IMR-90 (cell line): ENCODE measurements around the gene HSH2D. TPM values are rescaled to one million over a fixed set of nuclear protein-coding genes. Genes with fewer than 3 reads are reported as not detected.

Experiments used
- ATAC-seq: fragments of 200-7000 bp; cut with Tn5 transposase; 2 replicates; pipeline ENCODE4 v1.9.1; 2020; ENCODE audit warnings: low read depth, mild to moderate bottlenecking, moderate library complexity
- BruUV-seq: library from RNA; stranded (reverse); fragments of 400-500 nt; replicated peaks from 2 replicates; lab custom pipeline; 2021; lab: Mats Ljungman, UMichigan
- CTCF ChIA-PET: fragments of 300-600 bp; formaldehyde crosslinking; extraction: SDS; loops from one replicate; lab custom pipeline; 2021; ENCODE audit warnings: antibody characterized with exemption; lab: Yijun Ruan, JAX
- POLR2A ChIA-PET: fragments of 300-600 bp; sonication (Branson Sonifier 250); formaldehyde crosslinking; loops from one replicate; lab custom pipeline; 2022; ENCODE audit warnings: antibody characterized with exemption; ENCODE audit not compliant: unreplicated experiment; lab: Charles Lee
- DNase-seq: peaks from one replicate; pipeline ENCODE4 v3.0.0; 2013
- H2AFZ ChIP-seq: replicated peaks from 2 replicates; pipeline ENCODE3; 2013; ENCODE audit warnings: low read length, mild to moderate bottlenecking; ENCODE audit not compliant: poor library complexity
- H2AK5ac ChIP-seq: 2 replicates; pipeline ENCODE4 v1.6.1; 2013; ENCODE audit warnings: low read depth, low read length, inconsistent platforms
- H2AK9ac ChIP-seq: replicated peaks from 2 replicates; pipeline ENCODE3; 2013; ENCODE audit warnings: mild to moderate bottlenecking, low read depth, low read length, moderate library complexity; ENCODE audit not compliant: poor library complexity
- H2BK120ac ChIP-seq: 2 replicates; pipeline ENCODE4 v1.6.1; 2013; ENCODE audit warnings: low read depth, low read length, inconsistent platforms
- H2BK15ac ChIP-seq: 3 replicates; pipeline ENCODE4 v1.6.1; 2013; ENCODE audit warnings: low read depth, low read length, inconsistent platforms
- H2BK20ac ChIP-seq: 2 replicates; pipeline ENCODE4 v1.6.1; 2013; ENCODE audit warnings: low read depth, mild to moderate bottlenecking, inconsistent platforms, low read length, moderate library complexity
- H2BK5ac ChIP-seq: 2 replicates; pipeline ENCODE4 v1.6.1; 2013; ENCODE audit warnings: mild to moderate bottlenecking, low read depth, low read length, inconsistent platforms; ENCODE audit not compliant: poor library complexity, severe bottlenecking
- H3K14ac ChIP-seq: replicated peaks from 2 replicates; pipeline ENCODE4 v1.6.1; 2013; ENCODE audit warnings: low read depth, low read length, inconsistent platforms
- H3K18ac ChIP-seq: 2 replicates; pipeline ENCODE4 v1.6.1; 2013; ENCODE audit warnings: low read depth, low read length, control low read depth
- H3K23ac ChIP-seq: 2 replicates; pipeline ENCODE4 v1.6.1; 2013; ENCODE audit warnings: low read depth, low read length, inconsistent platforms
- H3K27ac ChIP-seq: 2 replicates; pipeline ENCODE4 v1.5.1; 2013; ENCODE audit warnings: mild to moderate bottlenecking, control low read depth, low read length; ENCODE audit not compliant: insufficient read depth
- H3K27me3 ChIP-seq: 2 replicates; pipeline ENCODE4 v1.6.1; 2013; ENCODE audit warnings: low read length; ENCODE audit not compliant: control insufficient read depth, insufficient read depth
- H3K36me3 ChIP-seq: 2 replicates; pipeline ENCODE4 v1.6.1; 2013; ENCODE audit warnings: low read length, mixed read lengths; ENCODE audit not compliant: control insufficient read depth, insufficient read depth
- H3K4ac ChIP-seq: 2 replicates; pipeline ENCODE4 v1.6.1; 2013; ENCODE audit warnings: low read depth, low read length, inconsistent platforms
- H3K4me1 ChIP-seq: 2 replicates; pipeline ENCODE4 v1.6.1; 2013; ENCODE audit warnings: low read length, mixed read lengths; ENCODE audit not compliant: control insufficient read depth, insufficient read depth
- H3K4me2 ChIP-seq: 2 replicates; pipeline ENCODE4 v1.6.1; 2013; ENCODE audit warnings: low read depth, mild to moderate bottlenecking, control low read depth, low read length, moderate library complexity
- H3K4me3 ChIP-seq: 2 replicates; pipeline ENCODE4 v1.5.1; 2013; ENCODE audit warnings: low read depth, mild to moderate bottlenecking, control low read depth, low read length, moderate library complexity; ENCODE audit not compliant: insufficient read depth
- H3K56ac ChIP-seq: 2 replicates; pipeline ENCODE4 v1.6.1; 2013; ENCODE audit warnings: low read length, inconsistent platforms; ENCODE audit not compliant: insufficient read depth; ENCODE audit errors: extremely low read depth
- H3K79me1 ChIP-seq, 2 experiments: 2 replicates each; pipeline ENCODE4 v1.6.1; 2013; ENCODE audit warnings: low read length in 2 of 2, inconsistent platforms in 1 of 2, low read depth in 1 of 2
- H3K9ac ChIP-seq: 2 replicates; pipeline ENCODE4 v1.6.1; 2013; ENCODE audit warnings: low read depth, low read length, control low read depth
- H3K9me1 ChIP-seq: 2 replicates; pipeline ENCODE4 v1.6.1; 2013; ENCODE audit warnings: low read length, inconsistent platforms; ENCODE audit not compliant: insufficient read depth
- H3K9me3 ChIP-seq: 2 replicates; pipeline ENCODE4 v1.6.1; 2013; ENCODE audit warnings: low read length; ENCODE audit not compliant: control insufficient read depth, insufficient read depth
- H4K20me1 ChIP-seq: 2 replicates; pipeline ENCODE4 v1.6.1; 2013; ENCODE audit warnings: low read length, inconsistent platforms; ENCODE audit not compliant: insufficient read depth
- H4K5ac ChIP-seq: 2 replicates; pipeline ENCODE4 v1.6.1; 2013; ENCODE audit warnings: mild to moderate bottlenecking, low read depth, low read length, control low read depth
- H4K8ac ChIP-seq, 2 experiments: 2 replicates each; pipeline ENCODE4 v1.6.1; 2013; ENCODE audit warnings: low read depth in 2 of 2, low read length in 2 of 2, control low read depth in 1 of 2, inconsistent platforms in 1 of 2
- H4K91ac ChIP-seq: 2 replicates; pipeline ENCODE4 v1.6.1; 2013; ENCODE audit warnings: low read depth, low read length, inconsistent platforms; ENCODE audit not compliant: insufficient read depth
- CHD1 ChIP-seq: IDR thresholded peaks from 2 replicates; pipeline ENCODE4 v1.6.1; 2012; ENCODE audit warnings: low read depth, low read length, improper control_type of control experiment
- CTCF ChIP-seq: conservative IDR thresholded peaks from 2 replicates; pipeline ENCODE4 v1.5.1; 2012; ENCODE audit warnings: mild to moderate bottlenecking, low read depth, low read length, improper control_type of control experiment
- MAFK ChIP-seq: IDR thresholded peaks from 2 replicates; pipeline ENCODE4 v1.6.1; 2012; ENCODE audit warnings: low read depth, low read length, improper control_type of control experiment
- MAZ ChIP-seq: IDR thresholded peaks from 2 replicates; pipeline ENCODE4 v1.6.1; 2012; ENCODE audit warnings: low read depth, mild to moderate bottlenecking, low read length, improper control_type of control experiment, moderate library complexity, borderline replicate concordance
- MXI1 ChIP-seq: IDR thresholded peaks from 2 replicates; pipeline ENCODE4 v1.6.1; 2012; ENCODE audit warnings: low read depth, mild to moderate bottlenecking, low read length, moderate library complexity, borderline replicate concordance
- POLR2A ChIP-seq: IDR thresholded peaks from 2 replicates; pipeline ENCODE4 v1.6.1; 2012; ENCODE audit warnings: mild to moderate bottlenecking, low read depth, low read length
- RFX5 ChIP-seq: IDR thresholded peaks from 2 replicates; pipeline ENCODE4 v1.8.0; 2012; ENCODE audit warnings: low read depth, mild to moderate bottlenecking, low read length, moderate library complexity
- WGBS, 2 experiments: methylation state at CpG; one replicate each; pipeline versions ENCODE4 v1.1.5 to v1.1.7; 2013; ENCODE audit warnings: missing lambda C conversion rate in 2 of 2; ENCODE audit not compliant: insufficient read length in 1 of 2; ENCODE audit errors: extremely low coverage in 2 of 2; 5-methylcytosine and 5-hydroxymethylcytosine counted together
- dilution Hi-C: fragments of 300-500 bp; cut with HindIII; formaldehyde crosslinking; loops from one replicate; pipeline ENCODE4 v1.14.3; 2018; ENCODE audit warnings: low sequenced_read_pairs; ENCODE audit not compliant: unreplicated experiment
- in situ Hi-C: fragments of 300-500 bp; cut with MboI; formaldehyde crosslinking; loops from 3 replicates; pipeline ENCODE4 v1.14.3; 2019; ENCODE audit warnings: low sequenced_read_pairs, inconsistent platforms, mixed read lengths
- intact Hi-C: fragments of 100-400 bp; cut with micrococcal nuclease; formaldehyde crosslinking; loops from 2 replicates; pipeline ENCODE4 v1.10.0; 2022
- polyA plus RNA-seq, 3 experiments: library from polyadenylated mRNA; depleted of rRNA; stranded (reverse); fragments of >200 nt; gene quantifications; 2 replicates each; pipeline ENCODE4 v1.2.3, GENCODE V29; 2012; ENCODE audit warnings: low replicate concordance in 1 of 3
- total RNA-seq: library from RNA; depleted of rRNA; stranded (reverse); fragments of >200 nt; gene quantifications from 2 replicates; pipeline ENCODE4 v1.2.3, GENCODE V29; 2012
- TF ChIP-seq, protein P1 (sequence below): fragments of 150-350 bp; IDR thresholded peaks from 2 replicates; pipeline ENCODE4 v1.6.1; 2017; ENCODE audit warnings: mild to moderate bottlenecking, antibody characterized with exemption, low read length, low read depth
- TF ChIP-seq, protein P2 (sequence below): fragments of 150-350 bp; IDR thresholded peaks from 2 replicates; pipeline ENCODE4 v1.6.1; 2016; ENCODE audit warnings: low read depth, mild to moderate bottlenecking, low read length, moderate library complexity, borderline replicate concordance

HSH2D gene
- total and polyA plus RNA-seq, 2 of the 4 experiments (the other 2 are of a cell fraction), result not detected

- Histone ChIP-seq H3K4me3 (no peak overlapping the region), H2BK120ac (no peak overlapping the region), H2AK5ac (no peak overlapping the region), H2AFZ (no peak overlapping the region), H3K23ac (no peak overlapping the region), H3K56ac (no peak overlapping the region), H3K36me3 (peaks cover 80% of the 10 kb centered on the region), H3K4ac (no peak overlapping the region), H2BK20ac (no peak overlapping the region), H3K4me2 (no peak overlapping the region), H3K9me1 (peaks cover 3% of the 10 kb centered on the region; the same call in 1 of the 2 replicates), H2AK9ac (no peak overlapping the region), H3K79me1 (peaks cover 19 to 73% of the 10 kb centered on the region in 2 experiments), H4K91ac (no peak overlapping the region), H2BK15ac (no peak overlapping the region), H3K4me1 (peaks cover 9% of the 10 kb centered on the region; the same call in 1 of the 2 replicates), H4K5ac (no peak overlapping the region), H3K27me3 (no peaks in the 10 kb centered on the region), H3K18ac (no peak overlapping the region), H4K8ac (no peak overlapping the region), H4K20me1 (peaks cover 96% of the 10 kb centered on the region), H3K9me3 (no peaks in the 10 kb centered on the region), H3K9ac (no peak overlapping the region), H3K14ac (no peak overlapping the region), H3K27ac (no peak overlapping the region), H2BK5ac (no peak overlapping the region)
- TF ChIP-seq MAFK (no peak), CHD1 (no peak), MXI1 (no peak), POLR2A (no peak), RFX5 (no peak), CTCF (no peak), MAZ (no peak)
- TF ChIP-seq, protein P1, sequence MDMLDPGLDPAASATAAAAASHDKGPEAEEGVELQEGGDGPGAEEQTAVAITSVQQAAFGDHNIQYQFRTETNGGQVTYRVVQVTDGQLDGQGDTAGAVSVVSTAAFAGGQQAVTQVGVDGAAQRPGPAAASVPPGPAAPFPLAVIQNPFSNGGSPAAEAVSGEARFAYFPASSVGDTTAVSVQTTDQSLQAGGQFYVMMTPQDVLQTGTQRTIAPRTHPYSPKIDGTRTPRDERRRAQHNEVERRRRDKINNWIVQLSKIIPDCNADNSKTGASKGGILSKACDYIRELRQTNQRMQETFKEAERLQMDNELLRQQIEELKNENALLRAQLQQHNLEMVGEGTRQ, result no peak
- TF ChIP-seq, protein P2, sequence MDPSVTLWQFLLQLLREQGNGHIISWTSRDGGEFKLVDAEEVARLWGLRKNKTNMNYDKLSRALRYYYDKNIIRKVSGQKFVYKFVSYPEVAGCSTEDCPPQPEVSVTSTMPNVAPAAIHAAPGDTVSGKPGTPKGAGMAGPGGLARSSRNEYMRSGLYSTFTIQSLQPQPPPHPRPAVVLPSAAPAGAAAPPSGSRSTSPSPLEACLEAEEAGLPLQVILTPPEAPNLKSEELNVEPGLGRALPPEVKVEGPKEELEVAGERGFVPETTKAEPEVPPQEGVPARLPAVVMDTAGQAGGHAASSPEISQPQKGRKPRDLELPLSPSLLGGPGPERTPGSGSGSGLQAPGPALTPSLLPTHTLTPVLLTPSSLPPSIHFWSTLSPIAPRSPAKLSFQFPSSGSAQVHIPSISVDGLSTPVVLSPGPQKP, result no peak
- in situ Hi-C loops (no loop called here), dilution Hi-C loops (no loop called here), intact Hi-C loops (no loop called here)
- no peak for ATAC-seq
- no peak for DNase-seq
- no TSS peak for BruUV-seq
- ChIA-PET CTCF (no interaction called here), POLR2A (no interaction called here)
- no CpG with 5 or more reads among the region's 6 CpGs for WGBS, 2 experiments
Observed at GRCh38 chr19:16098416-16098768, 45.1 kb upstream of the HSH2D start.
